Activated naive CD4-positive, alpha-beta T cell (primary cell): Measurements from ENCODE around the gene ST6GALNAC6.

Source experiments
- DNase-seq, 4 experiments: peaks; one replicate each; lab custom pipeline; 2025; lab: John Stamatoyannopoulos, UW

ST6GALNAC6 gene

GRCh38 chr9:127916720-127917581 is 17.5 kb upstream of the ST6GALNAC6 start, which contains the start of gene ST6GALNAC4:
Gene ST6GALNAC4, minus strand, starts transcription at chr9:127917041. Its CDS starts 622 bp downstream, at chr9:127916419.
- peak; percentile 89 to 97 (median 96) for DNase-seq

GRCh38 chr9:127915801-127916719 is 16.7 kb upstream of the ST6GALNAC6 start:
- no peak for DNase-seq

GRCh38 chr9:127915325-127915752 is 15.9 kb upstream of the ST6GALNAC6 start:
- no peak for DNase-seq

- DNase-seq = no peak
Observed at GRCh38 chr9:127913682-127914081, 14.3 kb upstream of the ST6GALNAC6 start.

- DNase-seq = no peak
Observed at GRCh38 chr9:127912882-127913281, 13.5 kb upstream of the ST6GALNAC6 start.

GRCh38 chr9:127912296-127912695 is 12.9 kb upstream of the ST6GALNAC6 start:
- no peak for DNase-seq

- DNase-seq = no peak
Observed at GRCh38 chr9:127910613-127911205, 11.3 kb upstream of the ST6GALNAC6 start.

GRCh38 chr9:127909839-127910273 is 10.5 kb upstream of the ST6GALNAC6 start:
- no peak for DNase-seq

GRCh38 chr9:127908660-127908926 is 9.2 kb upstream of the ST6GALNAC6 start:
- DNase-seq = no peak

- DNase-seq = no peak
Observed at GRCh38 chr9:127907867-127908659, 8.7 kb upstream of the ST6GALNAC6 start.

GRCh38 chr9:127905788-127906191 is 6.4 kb upstream of the ST6GALNAC6 start:
- peak in 2 of 4 experiments; percentile 51 to 56 for DNase-seq

- DNase-seq = peak in 2 of 4 experiments; percentile 31 to 32
Observed at GRCh38 chr9:127905004-127905728, 5.8 kb upstream of the ST6GALNAC6 start.

GRCh38 chr9:127904561-127905003 is 5.2 kb upstream of the ST6GALNAC6 start:
- no peak for DNase-seq

- DNase-seq = peak in 2 of 4 experiments; percentile 33 to 50
Observed at GRCh38 chr9:127903557-127904475, 4.4 kb upstream of the ST6GALNAC6 start.

- DNase-seq = no peak
Observed at GRCh38 chr9:127898433-127899127, 823 bp downstream of the ST6GALNAC6 start.

- DNase-seq = peak in 1 of 4 experiments; percentile 17
Observed at GRCh38 chr9:127897193-127897692, 2.2 kb downstream of the ST6GALNAC6 start.

GRCh38 chr9:127896395-127897192 is 2.8 kb downstream of the ST6GALNAC6 start:
- DNase-seq = no peak

- no peak for DNase-seq
Observed at GRCh38 chr9:127895811-127896210, 3.6 kb downstream of the ST6GALNAC6 start.
